ENCODE measurements around the gene PRPF40A. TPM values are rescaled to one million over a fixed set of nuclear protein-coding genes. Genes with fewer than 3 reads are reported as not detected.

Gene PRPF40A
- total RNA-seq, 1 donor from 2014 or later = 96.8 TPM

GRCh38 chr2:152716805-152717227 is 445 bp downstream of the PRPF40A start:
- no peak for DNase-seq

- DNase-seq = no peak
Observed at GRCh38 chr2:152715854-152716428, 1.3 kb downstream of the PRPF40A start.

- DNase-seq = no peak
Observed at GRCh38 chr2:152715112-152715511, 2.1 kb downstream of the PRPF40A start.

DNA sequence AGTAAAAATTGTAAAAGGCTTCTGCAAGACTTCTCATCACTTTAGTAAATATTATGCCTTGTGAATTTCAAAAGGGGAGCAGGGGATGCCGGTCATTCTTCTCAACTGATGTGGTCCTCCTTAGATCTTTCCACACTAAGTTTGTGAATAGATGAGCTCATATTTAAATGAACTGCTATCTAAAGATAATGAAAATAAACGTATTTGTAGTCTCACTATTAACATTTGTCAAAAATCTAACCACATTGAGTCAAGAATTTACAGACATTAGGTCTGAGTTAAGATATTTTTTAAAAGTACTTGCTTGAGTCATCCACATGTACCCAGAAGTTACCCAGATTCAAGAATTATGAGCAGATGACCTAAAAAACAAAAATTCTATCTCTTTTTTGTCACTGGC is 6.5 kb downstream of the PRPF40A start:
- DNase-seq = no peak

DNA sequence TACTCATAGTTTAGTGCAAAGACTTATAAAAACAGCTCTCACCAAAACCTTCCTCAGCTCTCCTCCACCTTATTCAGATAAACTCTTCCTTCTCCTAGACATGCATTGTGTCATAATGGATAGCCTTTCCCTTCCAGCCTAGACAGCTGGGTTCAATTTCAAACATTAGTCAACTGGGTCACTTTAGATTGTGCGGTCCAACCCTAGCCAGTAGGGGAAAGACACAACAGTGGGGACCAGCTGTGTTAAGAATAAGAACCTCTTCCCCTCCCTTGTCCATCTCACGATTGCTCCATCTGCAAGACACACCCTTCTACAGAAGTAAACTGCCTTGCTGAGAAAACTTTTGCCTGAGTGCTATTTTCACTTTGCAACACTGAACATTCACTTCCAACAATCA is 8.5 kb downstream of the PRPF40A start:
- no peak for DNase-seq

- DNase-seq = no peak
Observed at GRCh38 chr2:152706477-152707021, 10.7 kb downstream of the PRPF40A start.

- no peak for DNase-seq
Observed at GRCh38 chr2:152701198-152701597, 16.1 kb downstream of the PRPF40A start.

DNA sequence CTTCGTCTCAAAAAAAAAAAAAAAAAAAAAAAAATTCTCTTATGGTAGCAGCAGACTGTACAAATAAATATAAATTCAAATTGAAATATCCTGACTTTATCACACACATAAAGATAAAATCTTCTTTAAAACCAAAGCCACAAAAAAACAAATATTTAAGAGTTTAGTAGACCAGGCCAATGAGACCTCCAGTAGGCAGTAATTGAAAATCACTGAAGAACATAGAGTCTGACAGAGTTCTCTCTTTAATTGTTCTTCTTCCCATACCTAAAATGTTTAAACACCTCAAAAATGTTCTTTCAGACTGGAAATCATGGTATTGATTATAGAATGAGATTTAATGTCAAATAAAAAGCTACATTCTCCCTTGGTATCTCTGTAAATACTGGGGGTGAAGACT is 20.8 kb downstream of the PRPF40A start:
- DNase-seq = no peak

- DNase-seq = no peak
Observed at GRCh38 chr2:152695763-152696162, 21.5 kb downstream of the PRPF40A start.

DNA sequence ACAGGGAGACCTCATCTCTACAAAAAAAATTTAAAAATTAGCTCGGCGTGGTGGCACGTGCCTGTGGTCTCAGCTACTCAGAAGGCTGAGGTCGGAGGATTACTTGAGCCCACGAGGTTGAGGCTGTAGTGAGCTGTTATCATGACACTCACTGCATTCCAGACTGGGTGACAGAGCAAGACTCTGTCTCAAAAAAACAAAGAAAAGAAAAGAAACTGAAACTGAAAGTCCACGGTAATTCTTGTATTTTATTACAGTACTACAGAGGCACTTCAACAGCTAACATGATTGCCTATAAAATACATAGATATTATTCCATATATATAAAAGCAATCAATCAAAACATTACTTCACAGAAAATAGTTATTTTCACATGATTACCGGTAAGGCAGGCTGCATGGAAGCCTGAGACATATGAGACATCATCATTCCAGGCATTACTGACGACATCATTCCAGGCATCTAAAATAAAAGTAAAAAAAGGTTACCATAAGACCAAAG is 23.1 kb downstream of the PRPF40A start:
- DNase-seq = no peak

DNA sequence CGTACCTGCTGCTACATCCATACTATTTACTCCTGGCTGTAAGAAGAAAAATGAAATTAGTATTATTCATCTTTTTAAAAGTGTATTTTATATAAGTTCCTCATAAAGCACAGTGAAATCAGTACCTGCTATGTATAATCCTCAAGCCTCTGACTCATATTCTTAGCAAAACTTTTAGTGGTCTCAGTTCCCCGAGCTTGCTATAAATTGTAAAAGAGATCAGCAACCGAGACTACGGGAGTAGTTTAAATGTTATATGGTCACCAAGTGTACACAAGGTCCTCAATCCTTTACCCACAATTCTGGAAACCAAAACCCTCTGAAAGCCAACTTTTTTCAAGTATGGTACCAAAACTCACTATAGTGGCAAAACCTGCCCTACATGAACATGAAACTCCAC is 24.2 kb downstream of the PRPF40A start:
- DNase-seq = no peak

GRCh38 chr2:152686321-152686720 is 30.9 kb downstream of the PRPF40A start:
- DNase-seq = no peak

GRCh38 chr2:152683400-152683799 is 33.9 kb downstream of the PRPF40A start:
- no peak for DNase-seq

DNA sequence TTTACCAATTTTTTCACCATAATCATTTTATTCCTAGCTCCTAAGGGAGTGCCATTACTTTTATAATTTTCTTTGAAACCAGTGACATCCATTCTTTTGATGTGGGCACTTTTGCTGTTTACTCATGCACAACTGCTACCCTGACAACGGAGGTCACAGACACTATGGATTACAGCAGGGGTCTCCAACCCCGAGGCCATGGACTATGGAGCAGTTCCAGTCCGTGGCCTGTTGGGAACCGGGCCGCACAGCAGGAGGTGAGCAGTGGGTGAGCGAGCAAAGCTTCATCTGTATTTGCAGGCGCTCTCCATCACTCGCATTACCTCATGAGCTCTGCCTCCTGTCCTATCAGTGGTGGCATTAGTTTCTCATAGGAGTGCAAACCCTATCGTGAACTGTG is 34.6 kb downstream of the PRPF40A start:
- DNase-seq = no peak

DNA sequence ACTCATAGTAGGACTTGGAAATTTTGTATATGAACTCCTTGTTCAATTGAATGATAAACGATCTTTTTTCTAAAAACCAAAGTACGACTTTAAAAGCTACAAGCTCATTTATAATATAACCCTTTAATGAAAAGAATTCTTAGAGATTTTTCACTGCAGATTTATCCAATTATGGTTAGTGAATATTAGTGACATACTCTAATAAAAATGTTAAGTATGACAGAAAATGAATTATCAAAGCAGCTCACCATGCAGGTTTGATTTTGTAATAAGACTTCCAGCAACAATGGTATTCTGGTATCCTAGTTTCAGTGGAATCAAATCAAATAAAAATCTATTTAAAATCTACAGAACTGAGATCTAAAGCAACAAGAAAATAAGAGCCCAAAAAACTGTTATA is 38.5 kb downstream of the PRPF40A start:
- no peak for DNase-seq

DNA sequence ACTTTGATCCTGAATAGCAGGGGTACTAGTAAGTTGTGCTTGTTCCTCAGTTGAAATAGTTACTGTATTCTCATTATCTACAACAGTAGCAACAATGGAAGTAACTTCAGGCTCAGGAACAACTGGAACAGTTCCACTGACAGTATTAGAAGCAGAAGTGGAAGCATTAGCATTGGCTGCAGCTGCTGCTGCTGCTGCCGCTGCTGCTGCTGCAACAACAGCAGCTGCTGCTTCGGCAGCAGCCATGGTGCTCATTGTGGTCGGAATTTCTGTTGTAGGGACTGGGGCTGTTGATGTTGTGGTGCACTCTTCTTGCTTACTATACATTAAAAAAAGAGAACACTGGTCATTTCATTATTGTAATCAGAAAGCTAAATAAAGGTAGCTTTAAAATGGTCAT is 40.8 kb downstream of the PRPF40A start:
- DNase-seq = no peak

GRCh38 chr2:152674334-152674733 is 42.9 kb downstream of the PRPF40A start:
- DNase-seq = no peak

GRCh38 chr2:152664725-152665124 is 52.5 kb downstream of the PRPF40A start:
- no peak for DNase-seq

GRCh38 chr2:152661076-152661475 is 56.2 kb downstream of the PRPF40A start:
- DNase-seq = no peak

DNA sequence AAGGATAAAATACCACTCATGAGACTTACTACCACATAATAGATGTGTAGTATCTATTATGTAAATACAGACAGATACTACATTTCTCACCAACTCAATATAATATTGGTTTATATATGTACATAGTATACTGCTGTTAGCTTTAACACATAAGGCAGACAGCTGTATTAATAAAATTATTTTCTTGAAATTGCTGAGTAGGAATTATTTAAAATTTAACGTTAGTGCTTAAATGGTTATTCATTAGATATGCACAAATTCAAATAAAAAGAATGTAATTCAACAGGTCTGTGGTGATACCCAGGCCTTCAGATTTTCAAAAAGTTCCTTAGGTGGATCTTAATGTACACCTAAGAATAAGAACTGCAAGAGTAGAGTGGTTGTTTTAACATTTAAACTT is 59.0 kb downstream of the PRPF40A start:
- no peak for DNase-seq

DNA sequence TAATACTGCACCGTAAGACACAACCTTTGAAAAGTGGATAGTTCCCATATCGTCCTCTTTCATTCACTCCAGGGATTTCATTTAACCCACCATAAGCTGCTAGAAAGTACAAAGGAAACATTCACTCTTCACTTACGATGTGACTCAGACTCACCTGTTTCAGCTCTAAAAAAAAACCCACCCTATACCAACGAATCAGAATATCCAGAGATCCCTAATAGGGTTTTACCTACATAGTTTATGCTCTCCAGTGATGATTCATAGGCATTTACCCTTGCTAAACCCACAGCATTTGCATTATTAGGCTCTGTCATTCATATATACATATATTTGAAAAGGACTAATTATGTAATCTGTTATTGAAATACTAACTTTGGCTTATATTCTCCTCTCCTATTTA is 60.2 kb downstream of the PRPF40A start:
- DNase-seq = no peak

GRCh38 chr2:152655880-152656279 is 61.4 kb downstream of the PRPF40A start:
- no peak for DNase-seq

- no peak for DNase-seq
Observed at GRCh38 chr2:152651834-152652233, 65.4 kb downstream of the PRPF40A start.

DNA sequence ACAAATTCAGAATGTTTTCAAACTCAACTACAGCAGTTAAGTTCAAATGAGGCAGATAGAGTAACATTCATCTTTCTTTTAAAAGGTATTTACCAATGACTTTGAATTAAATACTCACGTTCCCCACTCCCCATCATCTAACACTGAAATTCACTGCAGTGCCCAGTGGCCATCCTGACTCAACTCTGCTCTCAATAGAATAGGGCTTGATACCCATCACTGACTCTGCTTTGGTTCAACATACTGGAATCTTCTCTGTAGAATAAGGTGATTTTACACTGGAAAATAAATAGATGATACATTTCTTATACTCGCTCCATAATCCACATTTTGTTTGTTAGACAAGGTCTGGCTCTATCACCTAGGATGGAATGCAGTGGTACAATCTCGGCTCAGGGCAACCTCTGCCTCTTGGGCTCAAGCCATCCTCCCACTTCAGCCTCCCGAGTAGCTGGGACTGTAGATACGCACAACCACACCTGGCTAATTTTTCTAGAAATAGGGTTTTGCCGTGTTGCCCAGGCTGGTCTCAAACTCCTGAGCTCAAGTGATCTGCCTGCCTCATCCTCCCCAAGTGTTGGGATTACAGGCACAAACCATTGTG is 66.4 kb downstream of the PRPF40A start:
- DNase-seq = no peak

Measured in skin of body (tissue), 2 donors.